SKM-1 treated with dmso at 0.1 percent for 144 hours (cell line): ENCODE results near the gene SYT13.

Source experiments
- DNase-seq: peaks from one replicate; lab custom pipeline; 2025; ENCODE audit not compliant: unreplicated experiment; lab: John Stamatoyannopoulos, UW

Gene SYT13

GRCh38 chr11:45275828-45276227 lies 10.3 kb downstream of the SYT13 start:
- DNase-seq = no peak

DNA sequence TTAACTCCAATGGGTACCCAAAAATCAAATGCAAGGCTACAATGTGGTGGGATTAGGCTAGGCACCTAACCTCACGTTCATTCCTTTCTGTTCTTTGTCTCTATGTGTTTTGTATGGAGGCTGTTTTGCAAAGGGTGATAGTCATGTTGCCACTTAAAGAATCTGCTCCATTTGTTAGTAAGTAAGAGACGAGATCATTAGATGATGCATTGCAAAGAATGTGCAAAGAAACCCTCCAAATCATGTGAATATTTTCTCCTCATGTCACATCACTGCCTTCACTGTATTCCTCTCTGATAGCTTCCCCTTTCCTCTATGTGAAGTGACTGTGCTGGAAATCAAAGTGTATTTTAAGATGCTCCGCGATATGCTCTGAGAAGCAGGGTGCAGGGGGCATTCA lies 11.9 kb downstream of the SYT13 start:
- no peak for DNase-seq

DNA sequence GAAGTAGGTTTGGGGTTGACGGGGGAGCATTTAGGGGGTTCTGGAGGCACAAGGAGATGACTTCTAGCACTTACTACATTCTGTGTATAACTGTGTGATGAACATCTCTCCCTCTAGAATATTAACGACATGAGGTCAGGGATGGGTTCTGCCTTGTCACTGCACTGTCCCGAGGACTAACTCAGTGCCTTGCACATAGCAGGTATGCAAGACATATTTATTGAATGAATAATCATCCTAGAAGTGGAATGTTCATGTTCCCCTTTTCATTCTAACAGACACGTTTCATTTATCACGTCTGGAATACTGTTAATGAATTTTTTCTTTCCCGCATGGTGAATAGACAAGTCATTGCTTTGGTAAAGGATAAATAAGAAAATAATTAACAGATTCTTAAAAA lies 12.6 kb downstream of the SYT13 start:
- DNase-seq = no peak

DNA sequence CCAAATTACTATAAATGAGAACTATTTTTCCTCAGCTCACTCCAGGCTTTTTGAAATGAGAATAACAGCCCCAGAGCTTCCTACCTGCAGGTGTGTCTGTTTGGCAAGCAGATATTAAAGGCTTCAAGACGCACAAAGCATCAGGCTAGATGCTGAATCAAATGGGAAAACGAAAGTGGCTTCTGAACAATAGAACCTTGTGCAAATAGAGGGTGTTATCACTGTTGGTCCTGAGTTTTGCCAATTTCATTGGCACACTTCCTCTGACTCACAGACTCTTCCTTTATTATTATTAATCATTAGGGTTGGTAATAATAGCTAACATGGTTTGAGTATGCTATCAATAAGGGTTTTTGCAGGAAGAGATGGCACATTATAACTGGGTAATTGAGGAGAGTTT lies 13.4 kb downstream of the SYT13 start:
- DNase-seq = no peak

DNA sequence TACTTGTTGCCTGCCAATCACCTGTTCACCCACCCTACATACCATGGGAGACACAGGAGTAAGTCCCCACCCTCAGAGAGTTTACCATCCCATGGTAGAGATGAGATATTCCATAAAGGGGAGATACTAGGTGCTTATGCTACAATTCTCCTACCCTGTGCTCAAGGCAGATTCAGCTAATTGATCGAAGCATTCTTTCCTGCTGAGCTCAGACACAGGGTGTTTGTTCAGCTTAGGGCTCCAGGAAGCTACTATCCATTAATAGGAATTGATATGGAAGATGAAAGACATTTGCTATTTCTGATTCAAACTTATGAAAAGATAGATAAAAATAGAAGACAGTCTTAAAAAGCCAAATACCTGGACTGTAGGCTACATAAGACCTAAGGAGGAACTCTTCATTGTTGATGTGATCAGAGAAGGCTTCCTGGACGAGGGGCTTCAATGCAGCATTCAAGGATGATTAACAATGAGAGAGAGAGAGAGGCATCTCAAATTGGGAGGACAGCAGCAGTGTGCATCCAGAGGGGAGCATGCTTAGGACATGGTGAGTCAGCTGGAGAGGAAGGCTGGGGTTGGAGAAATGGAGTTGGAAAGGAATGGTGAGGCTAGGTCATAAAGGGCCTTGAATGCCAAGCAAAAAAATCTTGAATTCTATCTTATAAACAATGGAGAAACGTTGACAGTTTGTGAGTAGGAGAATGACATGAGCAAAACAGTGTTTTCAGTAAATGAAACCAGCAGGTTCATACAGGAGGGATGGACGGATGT lies 15.0 kb downstream of the SYT13 start:
- no peak for DNase-seq

- DNase-seq = no peak
Measured at GRCh38 chr11:45269678-45270077, 16.5 kb downstream of the SYT13 start.

- DNase-seq = no peak
Measured at GRCh38 chr11:45267652-45268299, 18.4 kb downstream of the SYT13 start.

- no peak for DNase-seq
Measured at GRCh38 chr11:45267052-45267451, 19.1 kb downstream of the SYT13 start.

DNA sequence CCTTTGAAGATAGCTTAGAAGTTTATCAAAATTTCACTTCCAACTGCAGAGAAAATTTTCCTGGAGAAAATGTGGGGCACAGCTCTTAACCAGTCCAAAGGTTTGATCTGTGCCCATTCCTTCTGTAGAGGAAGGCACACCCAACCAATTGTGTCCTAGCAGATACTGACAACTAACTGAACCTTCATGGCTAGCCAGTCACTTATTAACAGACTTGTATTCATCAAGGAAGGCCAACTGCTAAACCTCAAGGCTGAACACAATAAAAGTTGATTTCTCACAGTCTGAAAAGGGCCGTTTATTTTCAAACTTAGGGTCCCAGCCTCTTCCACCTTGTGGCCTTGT lies 19.5 kb downstream of the SYT13 start:
- no peak for DNase-seq

DNA sequence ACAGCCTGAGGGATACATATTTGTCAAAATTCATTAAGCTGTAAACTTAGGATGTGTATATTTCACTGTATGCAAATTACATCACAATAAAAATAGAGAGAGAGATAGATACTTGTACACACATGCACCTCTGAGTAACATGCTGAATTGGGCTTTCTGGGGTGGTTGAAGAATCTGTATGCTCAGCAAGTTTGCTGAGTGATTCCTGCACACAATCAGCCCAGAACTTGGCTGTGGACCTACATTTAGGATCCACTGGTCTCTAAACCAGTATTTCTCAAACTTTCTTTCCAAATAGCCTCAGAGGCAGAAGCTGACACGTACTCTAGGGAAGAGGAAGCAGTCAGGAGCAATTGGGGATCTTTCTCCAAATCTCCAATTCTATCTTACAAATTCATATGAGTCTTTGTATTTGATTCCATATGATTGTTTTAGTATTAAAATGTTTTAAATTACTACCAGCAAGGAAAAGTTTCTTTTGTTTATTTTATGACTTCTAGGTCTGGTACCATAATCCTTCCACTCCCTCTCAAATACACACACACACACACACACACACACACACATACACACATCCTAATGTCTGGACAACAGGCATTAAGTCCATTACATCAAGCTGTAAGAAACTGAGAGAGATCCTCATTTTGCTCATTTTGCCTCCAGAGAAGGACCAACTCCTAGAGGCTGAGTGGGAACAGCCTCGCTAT lies 20.0 kb downstream of the SYT13 start:
- no peak for DNase-seq

DNA sequence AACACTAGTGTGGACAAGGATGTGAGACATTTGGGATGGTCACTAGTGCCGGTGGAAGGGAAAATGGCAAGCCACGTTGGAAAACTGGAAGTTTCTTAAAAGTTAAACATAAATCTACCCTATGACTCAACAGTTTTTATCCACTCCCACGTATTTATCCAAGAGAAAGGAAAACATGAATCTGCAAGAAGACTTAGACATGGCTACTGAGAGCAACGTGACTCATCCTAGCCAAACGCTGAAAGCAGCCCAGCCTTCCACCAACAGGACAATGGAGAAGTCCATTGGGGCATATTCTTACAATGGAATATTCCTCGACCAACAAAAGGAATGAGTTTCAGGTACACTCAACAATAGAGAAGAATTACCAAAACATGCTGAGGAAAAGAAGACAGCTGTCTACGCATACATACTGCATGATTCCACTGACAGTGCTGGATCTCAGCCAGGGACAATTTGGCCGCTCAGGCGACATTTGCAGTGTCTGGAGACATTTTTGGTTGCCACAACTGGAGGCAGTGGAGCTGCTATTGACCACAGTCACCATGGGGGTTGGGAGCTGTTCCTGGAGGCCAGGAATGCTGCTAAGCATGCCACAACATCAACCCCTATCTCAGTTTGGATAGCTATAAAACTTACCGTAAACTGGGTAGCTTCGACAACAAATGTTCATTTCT lies 21.2 kb downstream of the SYT13 start:
- DNase-seq = no peak

DNA sequence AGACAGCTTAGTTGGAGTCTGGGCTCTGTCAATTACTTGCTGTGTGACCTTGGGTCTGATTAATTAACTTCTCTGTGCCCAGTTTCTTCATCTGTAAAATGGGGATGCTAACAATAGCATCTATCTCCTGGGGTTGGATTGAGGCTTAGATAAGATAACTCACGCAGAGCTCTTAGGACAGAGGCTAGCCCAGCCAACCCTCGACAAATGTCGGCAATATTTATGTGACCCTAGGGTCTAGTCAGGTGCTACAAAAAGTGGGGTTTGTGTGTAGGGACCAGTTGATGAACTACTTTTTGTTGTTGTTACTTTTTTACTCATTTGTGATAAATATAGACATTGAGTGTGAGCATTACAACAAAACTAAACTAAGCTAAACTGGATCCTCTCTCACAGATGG lies 22.4 kb downstream of the SYT13 start:
- DNase-seq = no peak

DNA sequence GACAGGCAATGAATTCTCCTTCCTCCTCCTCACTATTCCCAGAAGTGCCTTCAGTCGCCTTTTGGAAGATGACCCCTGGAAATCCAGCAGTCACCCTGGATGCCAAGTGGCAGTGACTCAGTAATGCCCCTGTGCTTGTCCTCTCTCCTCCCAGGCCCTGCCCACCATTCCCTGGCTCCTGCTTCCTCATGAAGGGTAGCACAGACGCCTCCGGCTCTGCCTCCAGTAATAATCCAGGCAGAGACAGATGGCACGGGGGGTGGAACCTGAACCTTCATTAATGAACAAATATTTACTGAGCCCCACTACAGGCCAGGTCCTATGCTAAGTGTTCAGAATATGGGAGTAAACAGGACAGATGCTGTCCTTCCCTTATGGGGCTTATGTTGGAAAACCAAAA lies 23.2 kb downstream of the SYT13 start:
- DNase-seq = no peak

GRCh38 chr11:45260071-45260470 lies 26.1 kb downstream of the SYT13 start:
- no peak for DNase-seq

DNA sequence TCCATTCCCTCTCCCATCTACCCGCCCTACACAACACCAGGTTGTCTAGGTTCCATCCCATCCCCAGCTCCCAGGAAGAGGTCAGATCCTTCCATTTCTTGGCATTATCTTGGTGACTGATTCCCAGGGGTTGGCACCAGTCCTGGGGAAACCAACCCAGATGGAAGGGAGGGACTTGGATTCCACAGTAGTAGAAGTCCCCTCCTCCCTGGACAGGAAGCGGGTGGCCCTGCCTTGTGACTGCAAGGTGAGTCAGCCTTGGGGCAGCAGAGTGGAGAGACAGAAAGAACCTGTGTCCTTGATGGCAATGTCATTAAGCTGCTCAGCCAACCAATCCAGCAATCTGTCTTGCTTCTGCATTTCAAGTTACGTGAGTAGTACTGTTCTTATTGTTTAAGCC lies 26.5 kb downstream of the SYT13 start:
- DNase-seq = no peak

GRCh38 chr11:45258982-45259530 lies 27.1 kb downstream of the SYT13 start:
- DNase-seq = no peak

DNA sequence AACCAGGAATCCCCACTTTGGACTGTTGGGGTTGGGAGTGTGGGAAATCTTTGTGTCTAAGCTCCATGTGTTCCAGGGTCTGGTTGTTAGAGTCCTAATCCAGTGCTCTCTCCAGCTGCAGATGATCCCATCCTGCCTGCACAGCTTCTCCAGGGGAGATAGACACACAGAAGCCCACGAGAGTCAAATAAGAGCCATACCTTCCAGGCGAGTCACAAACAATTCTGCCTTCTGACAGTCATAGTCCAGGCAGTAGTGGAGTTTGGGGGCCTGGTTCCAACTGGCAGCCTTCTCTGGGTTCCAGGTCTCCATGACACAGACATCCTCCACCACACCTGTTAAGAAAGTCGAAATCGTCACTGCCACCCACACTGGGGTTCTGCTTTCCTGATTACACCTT lies 32.1 kb downstream of the SYT13 start:
- DNase-seq = no peak

GRCh38 chr11:45253640-45254039 lies 32.5 kb downstream of the SYT13 start:
- no peak for DNase-seq

DNA sequence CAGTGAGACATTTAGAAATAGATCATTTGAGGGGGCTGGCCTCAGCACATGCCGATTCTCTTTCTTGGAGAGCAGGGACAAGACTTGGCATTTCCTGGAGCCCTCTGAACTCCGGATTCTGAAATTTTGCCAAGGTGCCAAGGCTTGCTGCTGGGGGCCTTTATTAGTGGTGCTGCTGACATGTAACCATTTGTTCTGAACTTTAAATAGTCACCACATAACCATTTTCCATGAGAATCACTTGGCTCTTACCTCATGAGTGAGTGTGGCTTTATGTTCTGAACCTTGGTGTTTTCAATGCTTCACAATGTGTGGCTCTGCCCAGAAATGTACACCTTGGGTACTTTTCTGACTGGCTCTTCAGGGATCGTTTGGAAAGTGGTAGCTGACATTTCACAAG lies 33.3 kb downstream of the SYT13 start:
- no peak for DNase-seq

- DNase-seq = peak; percentile 1
Measured at GRCh38 chr11:45252134-45252856, 33.8 kb downstream of the SYT13 start.
